HG03520 (cell line): ENCODE measurements around the gene AKR1A1.
"Not testable (repeated sequence)": the region's sequence is repeated elsewhere in the genome, so short reads cannot be mapped to it uniquely, and the experiment has no call there.

Source experiments
- ATAC-seq: cut with Tn5 transposase; IDR thresholded peaks from one replicate; pipeline ENCODE4 v1.9.1; 2021; ENCODE audit warnings: mild to moderate bottlenecking, moderate library complexity; ENCODE audit not compliant: unreplicated experiment

AKR1A1 gene

GRCh38 chr1:45550401-45551351 is at the start of gene AKR1A1:
Gene AKR1A1, plus strand, starts transcription at chr1:45550826. Its CDS starts 10,969 bp downstream, at chr1:45561795.
- peak; percentile 81 for ATAC-seq

GRCh38 chr1:45501505-45501859 is 49.1 kb upstream of the AKR1A1 start:
- ATAC-seq: no peak

DNA sequence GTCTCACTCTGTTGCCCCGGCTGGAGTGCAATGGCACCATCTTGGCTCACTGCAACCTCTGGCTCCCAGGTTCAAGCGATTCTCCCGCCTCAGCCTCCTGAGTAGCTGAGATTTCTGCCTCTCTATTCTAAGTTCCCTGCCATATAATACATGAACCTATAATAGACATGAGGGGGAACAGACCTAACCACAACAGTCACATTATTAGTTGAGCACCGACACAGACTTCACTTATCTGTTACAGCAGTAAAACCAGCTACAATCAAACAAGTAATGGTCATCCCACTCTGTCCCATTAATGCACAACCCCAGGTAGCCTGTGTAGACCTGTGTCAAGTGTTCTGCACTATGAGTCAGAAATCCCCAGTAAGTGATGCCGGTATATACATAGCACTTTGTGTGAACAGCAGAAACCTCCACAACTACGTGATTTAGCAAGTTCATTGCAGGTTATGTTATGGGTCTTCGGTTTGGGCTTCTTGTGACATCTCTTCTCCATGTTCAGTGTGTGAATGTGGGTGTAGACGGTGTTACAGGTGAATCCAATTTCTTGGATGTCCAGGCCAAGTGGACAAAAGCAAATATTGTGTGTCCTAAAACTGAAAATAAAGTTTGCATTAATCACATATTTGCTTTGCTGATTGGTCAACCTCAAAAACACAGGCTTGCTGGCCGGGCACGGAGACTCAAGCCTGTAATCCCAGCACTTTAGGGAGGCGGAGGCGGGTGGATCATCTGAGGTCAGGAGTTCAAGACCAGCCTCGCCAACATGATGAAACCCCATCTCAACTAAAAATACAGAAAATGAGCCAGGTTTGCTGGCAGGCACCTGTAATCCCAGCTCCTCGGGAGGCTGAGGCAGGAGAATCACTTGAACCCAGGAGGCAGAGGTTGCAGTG is 46.9 kb upstream of the AKR1A1 start:
- no peak for ATAC-seq

DNA sequence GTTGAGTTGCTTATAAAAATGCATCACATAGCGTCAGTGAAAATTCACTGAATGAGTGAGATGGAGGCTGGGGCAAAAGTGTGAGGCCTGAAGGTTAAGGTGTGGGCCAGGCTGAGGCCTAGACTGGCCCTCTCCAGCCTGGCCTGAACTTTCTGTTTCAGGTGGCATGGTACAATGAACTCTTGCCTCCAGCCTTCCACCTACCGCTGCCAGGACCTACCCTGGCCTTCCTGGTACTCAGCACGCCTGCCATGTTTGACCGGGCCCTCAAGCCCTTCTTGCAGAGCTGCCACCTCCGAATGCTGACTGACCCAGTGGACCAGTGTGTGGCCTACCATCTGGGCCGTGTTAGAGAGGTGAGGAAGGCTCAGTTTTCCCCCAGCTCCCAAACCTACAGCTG is 43.4 kb upstream of the AKR1A1 start:
- no peak for ATAC-seq

DNA sequence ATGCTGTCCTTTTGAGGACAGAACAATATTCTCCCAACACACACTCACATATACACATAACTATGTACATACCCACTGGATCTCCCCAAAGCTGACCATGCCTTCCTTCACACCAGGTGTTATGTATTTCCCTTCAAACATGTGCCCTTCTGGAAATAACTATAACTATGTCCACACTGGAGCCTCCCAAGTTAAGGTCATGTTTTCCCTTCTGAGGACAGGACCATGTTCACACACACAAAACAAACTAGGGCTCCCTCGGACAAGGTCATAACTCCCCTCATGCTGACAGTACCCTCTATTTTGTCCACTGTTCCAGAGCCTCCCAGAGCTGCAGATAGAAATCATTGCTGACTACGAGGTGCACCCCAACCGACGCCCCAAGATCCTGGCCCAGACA is 42.7 kb upstream of the AKR1A1 start:
- ATAC-seq: no peak

DNA sequence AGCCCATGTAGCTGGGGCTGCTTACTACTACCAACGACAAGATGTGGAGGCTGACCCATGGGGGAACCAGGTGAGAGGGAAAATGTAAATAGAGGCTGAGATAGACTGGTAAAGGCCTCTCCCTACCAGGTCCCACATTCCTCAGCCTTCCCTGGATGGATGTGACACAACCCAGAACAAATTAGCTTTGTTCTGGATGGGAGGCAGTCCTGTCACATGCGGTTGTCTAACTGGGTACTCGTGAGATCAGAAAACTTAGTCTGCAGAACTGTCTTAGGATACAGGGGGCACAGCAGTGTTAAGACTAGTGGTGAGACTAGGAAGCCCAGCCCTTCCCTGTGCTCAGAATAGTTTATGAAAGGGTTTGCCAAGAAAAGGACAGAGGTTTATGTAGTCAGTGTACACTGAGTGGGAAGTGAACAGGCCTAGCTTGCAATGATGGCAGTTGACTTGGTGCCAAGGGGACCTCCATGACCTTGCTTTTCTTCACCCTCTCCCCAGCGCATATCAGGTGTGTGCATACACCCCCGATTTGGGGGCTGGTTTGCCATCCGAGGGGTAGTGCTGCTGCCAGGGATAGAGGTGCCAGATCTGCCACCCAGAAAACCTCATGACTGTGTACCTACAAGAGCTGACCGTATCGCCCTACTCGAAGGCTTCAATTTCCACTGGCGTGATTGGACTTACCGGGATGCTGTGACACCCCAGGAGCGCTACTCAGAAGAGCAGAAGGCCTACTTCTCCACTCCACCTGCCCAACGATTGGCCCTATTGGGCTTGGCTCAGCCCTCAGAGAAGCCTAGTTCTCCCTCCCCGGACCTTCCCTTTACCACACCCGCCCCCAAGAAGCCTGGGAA is 42.1 kb upstream of the AKR1A1 start:
- ATAC-seq: no peak

DNA sequence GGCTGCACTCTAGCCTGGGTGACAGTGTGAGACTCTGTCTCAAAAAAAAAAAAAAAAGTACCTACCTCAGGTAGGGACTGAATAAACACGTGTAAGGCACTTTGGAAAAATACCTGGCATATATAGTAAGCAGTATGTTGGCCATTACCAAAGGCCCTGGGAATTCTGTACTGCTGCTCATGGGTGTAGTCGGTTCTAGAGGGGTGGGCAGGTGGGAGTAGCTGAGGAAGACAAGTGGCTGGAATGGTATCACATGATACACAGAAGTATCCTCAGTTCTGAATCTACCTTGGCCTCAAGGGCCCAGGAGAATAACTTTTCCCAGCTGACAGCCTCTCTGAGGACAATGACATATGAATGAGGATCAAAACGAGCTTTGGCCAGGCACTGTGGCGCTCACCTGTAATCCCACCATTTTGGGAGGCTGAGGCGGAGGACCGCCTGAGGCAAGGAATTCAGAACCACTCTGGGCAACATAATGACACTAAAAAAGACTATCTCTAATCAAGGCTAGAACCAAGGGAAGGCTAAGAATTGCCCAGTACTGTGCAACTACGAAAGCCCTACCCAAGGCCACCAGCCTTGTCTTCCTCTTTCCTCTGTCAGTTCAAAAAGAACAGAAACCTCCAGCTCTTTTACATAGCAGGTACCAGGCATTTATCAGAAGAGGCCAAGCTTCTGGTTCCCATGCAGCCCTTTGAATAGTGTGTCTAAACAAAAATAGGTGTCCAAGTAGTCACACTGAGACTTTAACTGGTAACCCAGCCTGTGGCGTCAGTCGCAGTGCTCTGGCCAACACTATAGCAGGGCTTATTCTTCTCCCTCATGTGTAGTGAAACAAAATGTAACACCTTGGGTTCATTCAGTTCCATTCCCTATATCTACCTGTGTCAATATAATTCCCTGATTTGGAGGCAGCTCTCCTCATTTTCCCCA is 40.3 kb upstream of the AKR1A1 start:
- no peak for ATAC-seq

- ATAC-seq: no peak
Observed at GRCh38 chr1:45510972-45511527, 39.6 kb upstream of the AKR1A1 start.

GRCh38 chr1:45512641-45513054 is 38.0 kb upstream of the AKR1A1 start:
- peak; percentile 44 for ATAC-seq

DNA sequence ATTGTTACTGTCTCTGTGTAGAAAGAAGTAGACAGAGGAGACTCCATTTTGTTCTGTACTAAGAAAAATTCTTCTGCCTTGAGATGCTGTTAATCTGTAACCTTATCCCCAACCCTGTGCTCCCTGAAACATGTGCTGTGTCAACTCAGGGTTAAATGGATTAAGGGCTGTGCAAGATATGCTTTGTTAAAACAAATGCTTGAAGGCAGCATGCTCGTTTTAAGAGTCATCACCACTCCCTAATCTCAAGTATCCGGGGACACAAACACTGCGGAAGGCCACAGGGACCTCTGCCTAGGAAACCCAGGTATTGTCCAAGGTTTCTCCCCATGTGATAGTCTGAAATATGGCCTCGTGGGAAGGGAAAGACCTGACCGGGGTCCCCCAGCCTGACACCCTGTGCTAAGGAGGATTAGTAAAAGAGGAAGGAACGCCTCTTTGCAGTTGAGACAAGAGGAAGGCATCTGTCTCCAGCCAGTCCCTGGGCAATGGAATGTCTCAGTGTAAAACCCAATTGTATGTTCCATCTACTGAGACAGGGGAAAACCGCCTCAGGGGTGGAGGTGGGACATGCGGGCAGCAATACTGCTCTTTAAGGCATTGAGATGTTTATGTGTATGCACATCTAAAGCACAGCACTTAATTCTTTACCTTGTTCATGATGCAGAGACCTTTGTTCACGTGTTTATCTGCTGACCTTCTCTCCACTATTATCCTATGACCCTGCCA is 36.9 kb upstream of the AKR1A1 start:
- ATAC-seq: not testable (repeated sequence)

GRCh38 chr1:45516036-45516435 is 34.6 kb upstream of the AKR1A1 start:
- no peak for ATAC-seq

GRCh38 chr1:45516465-45516864 is 34.2 kb upstream of the AKR1A1 start:
- no peak for ATAC-seq

- not testable (repeated sequence) for ATAC-seq
Observed at GRCh38 chr1:45518366-45518765, 32.3 kb upstream of the AKR1A1 start.

GRCh38 chr1:45518910-45519309 is 31.7 kb upstream of the AKR1A1 start:
- ATAC-seq: no peak

GRCh38 chr1:45519774-45520173 is 30.9 kb upstream of the AKR1A1 start:
- not testable (repeated sequence) for ATAC-seq

DNA sequence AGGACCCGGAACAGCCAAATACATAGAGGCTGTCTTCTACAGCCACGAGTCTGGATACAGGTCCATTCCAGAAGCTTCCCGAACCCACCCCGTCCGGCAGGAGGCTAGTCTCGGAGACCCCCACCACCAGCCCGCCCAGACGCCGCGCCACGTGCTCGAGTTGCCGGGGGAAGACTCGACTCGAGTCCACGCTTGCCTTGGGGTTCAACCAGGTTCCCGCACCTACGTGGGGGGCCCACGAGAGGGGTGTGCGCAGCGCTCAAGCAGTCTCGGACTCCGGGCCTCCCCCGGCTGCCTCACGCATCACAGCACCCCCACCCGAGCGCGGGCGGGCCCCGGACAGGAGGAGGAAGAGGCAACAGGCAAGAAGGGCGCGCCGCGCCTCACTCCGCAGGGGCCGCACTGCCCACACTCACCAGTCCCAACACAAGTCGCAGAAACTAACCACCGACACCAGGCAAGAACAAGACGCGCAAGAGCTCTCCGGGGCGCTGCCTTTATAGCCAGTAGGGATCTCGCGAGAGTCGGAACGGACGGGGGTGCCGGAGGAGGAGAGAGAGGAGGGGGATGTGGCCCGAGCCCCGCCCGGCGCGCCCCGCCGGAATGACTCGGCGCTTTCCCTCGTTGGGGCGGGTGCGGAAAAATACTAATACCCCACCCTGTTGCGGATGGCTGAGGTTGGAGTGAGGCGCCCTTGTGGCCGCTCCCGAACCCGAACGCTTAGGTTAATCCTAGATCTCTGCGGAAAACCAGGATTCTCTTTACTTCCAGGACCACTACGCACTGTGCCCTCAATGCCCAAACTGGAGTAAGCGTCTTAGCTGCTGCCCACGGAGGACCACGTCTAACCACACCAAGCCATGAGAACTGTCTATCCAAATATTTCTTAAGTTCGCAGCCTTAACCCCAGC is 29.0 kb upstream of the AKR1A1 start, which contains the start of gene PRDX1:
TSS of gene PRDX1 (minus strand) at position 472 of the 911 bp plus-strand sequence. CDS start 2,841 bp downstream, outside the sequence.
- peak; percentile 78 for ATAC-seq

GRCh38 chr1:45522324-45523104 is 28.1 kb upstream of the AKR1A1 start:
- no peak for ATAC-seq
